GM13976 (cell line): ENCODE data around the gene CYP4A22.
A peak's percentile ranks its signal among the peaks of the same experiment; 100 is the strongest.
"Not testable (repeated sequence)": the region's sequence is repeated elsewhere in the genome, so short reads cannot be mapped to it uniquely, and the experiment has no call there.

Experiments
- DNase-seq: peaks from one replicate; pipeline ENCODE4 v3.0.0; 2012; ENCODE audit warnings: low spot score
- CTCF ChIP-seq: IDR thresholded peaks from 2 replicates; pipeline ENCODE4 v1.5.1; 2012; ENCODE audit warnings: borderline replicate concordance, mild to moderate bottlenecking; ENCODE audit not compliant: insufficient read depth; ENCODE audit errors: extremely low read depth, missing control alignments, control extremely low read depth
- in situ Hi-C: fragments of 300-500 bp; cut with MboI; formaldehyde crosslinking; loops from one replicate; pipeline ENCODE4 v1.12.0; 2022; ENCODE audit warnings: low sequenced_read_pairs, mixed read lengths, inconsistent platforms; ENCODE audit not compliant: unreplicated experiment

The CYP4A22 gene, protein sequence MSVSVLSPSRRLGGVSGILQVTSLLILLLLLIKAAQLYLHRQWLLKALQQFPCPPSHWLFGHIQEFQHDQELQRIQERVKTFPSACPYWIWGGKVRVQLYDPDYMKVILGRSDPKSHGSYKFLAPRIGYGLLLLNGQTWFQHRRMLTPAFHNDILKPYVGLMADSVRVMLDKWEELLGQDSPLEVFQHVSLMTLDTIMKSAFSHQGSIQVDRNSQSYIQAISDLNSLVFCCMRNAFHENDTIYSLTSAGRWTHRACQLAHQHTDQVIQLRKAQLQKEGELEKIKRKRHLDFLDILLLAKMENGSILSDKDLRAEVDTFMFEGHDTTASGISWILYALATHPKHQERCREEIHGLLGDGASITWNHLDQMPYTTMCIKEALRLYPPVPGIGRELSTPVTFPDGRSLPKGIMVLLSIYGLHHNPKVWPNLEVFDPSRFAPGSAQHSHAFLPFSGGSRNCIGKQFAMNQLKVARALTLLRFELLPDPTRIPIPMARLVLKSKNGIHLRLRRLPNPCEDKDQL

GRCh38 chr1:47137198-47137597, at the start of gene CYP4A22:
TSS of gene CYP4A22 (plus strand) at chr1:47137441. CDS start at chr1:47137486, 45 bp downstream.
- no peak for TF ChIP-seq CTCF
- no peak for DNase-seq
- in situ Hi-C loops: no loop called here

DNA sequence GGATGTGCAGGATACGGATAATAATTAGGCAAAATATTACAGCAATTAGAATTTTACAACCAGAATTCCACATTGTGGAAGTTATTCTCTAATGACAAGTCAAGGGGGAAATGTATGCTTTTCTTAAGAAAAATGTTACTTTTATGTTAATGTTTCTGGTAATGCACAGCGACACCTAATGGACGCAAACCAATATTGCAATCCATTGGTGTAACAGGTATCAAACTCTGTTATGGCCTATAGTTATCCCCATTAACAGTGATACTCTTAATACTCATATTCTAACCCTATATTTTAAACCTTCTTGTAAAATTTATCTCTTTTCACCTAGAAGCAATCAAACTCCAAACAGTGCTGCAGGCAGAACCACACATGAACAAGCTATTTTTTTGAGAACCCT, 47.9 kb upstream of the CYP4A22 start:
- TF ChIP-seq CTCF: peak; percentile 34

DNA sequence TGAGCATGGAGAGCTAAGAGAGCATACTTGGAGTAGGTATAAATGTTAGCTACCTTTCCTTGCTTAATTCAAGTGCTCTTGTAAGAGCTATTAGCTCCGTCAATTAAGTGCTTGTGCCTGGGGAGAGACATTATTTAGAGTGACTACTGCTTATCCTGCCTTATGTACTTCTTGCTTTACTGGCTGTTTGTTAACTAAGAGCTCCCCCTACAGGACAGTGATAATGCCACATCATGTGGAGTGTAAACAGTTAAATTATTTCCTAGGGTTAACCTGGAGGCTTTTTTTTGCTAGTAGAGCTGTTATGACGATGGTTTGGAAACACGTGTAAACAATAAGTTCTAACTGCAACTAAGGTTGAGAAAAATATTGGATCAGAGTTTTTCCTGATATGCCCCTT, 45.8 kb upstream of the CYP4A22 start:
- in situ Hi-C loops, DNase-seq: not testable (repeated sequence)

More for the DNA sequence above, 47.9 kb upstream of the CYP4A22 start:
- in situ Hi-C loops, DNase-seq: not testable (repeated sequence)

- in situ Hi-C loops: no loop called here
- no peak for DNase-seq
- TF ChIP-seq CTCF: no peak
These were observed 32.4 kb upstream of the CYP4A22 start for GRCh38 chr1:47104816-47105215.

GRCh38 chr1:47106792-47107191, 30.4 kb upstream of the CYP4A22 start:
- in situ Hi-C loops: no loop called here
- no peak for TF ChIP-seq CTCF
- DNase-seq: no peak

DNA sequence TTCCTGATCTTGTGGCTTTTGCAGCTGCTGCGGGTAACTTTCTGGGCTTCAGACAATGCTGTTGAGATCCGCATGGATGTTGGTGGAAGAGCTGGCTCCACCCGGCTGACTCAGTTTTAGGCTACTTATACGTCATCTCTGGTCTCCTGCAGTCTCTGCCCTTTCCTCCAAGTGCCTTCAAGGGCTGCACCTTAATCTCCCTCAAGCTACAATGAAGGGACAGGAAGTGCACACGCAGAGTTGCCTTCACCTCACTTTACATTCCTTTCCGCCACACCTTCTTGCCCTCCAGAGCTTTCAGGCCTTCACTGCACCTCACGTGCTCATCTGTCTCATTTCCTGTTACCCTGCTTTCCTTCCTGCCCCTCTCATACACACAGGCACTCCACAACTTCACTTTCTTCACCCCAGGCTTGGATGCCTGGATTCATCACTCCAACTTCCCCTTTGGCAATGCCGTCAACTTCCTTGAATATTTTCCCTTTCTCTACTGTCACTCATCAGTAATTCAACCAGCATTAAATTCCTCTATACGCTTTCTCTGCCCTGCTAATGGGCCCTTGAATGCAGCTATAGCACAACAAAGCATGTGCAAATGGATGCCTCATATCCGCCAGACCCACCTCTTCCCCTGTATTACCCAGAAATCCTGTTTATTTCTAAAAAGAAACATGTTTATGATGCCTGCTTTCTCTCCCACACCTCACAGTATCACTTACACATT, 29.2 kb upstream of the CYP4A22 start:
- in situ Hi-C loops, DNase-seq: not testable (repeated sequence)

- in situ Hi-C loops: not testable (repeated sequence)
These were observed 27.8 kb upstream of the CYP4A22 start for GRCh38 chr1:47109482-47109881.

DNA sequence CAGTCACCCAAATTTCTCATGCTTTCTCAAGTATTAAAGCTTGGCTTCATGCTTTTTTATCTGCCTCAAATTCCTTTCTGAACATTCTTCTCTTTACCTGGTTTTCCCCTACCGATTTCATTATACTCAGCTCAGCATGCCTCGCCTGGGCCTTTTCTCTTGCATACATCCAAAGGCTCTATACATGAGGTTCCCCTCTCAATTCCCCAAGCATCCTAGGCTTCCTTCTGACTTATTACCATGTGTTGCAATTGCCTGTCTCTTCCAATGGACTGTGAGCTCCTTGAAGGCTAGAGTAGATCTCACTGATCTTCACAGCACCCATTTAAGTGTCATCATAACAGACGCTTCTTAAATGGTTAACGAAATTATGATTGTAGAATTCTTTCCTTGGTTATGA, 24.1 kb upstream of the CYP4A22 start:
- no peak for DNase-seq
- in situ Hi-C loops: no loop called here
- TF ChIP-seq CTCF: no peak

More at GRCh38 chr1:47109482-47109881, 27.8 kb upstream of the CYP4A22 start:
- not testable (repeated sequence) for DNase-seq

- in situ Hi-C loops, DNase-seq: not testable (repeated sequence)
These were observed 16.2 kb upstream of the CYP4A22 start for GRCh38 chr1:47121039-47121438.

GRCh38 chr1:47124834-47125233, 12.4 kb upstream of the CYP4A22 start:
- in situ Hi-C loops: not testable (repeated sequence)

GRCh38 chr1:47126997-47127396, 10.2 kb upstream of the CYP4A22 start:
- DNase-seq, in situ Hi-C loops: not testable (repeated sequence)

More at GRCh38 chr1:47124834-47125233, 12.4 kb upstream of the CYP4A22 start:
- not testable (repeated sequence) for DNase-seq
